Right lobe of liver (tissue), 6 donors: ENCODE data around the gene GAREM1. TPM values are rescaled to one million over a fixed set of nuclear protein-coding genes. Genes with fewer than 3 reads are reported as not detected.

Source experiments
- ATAC-seq, 4 donors: fragments of 200-7000 bp; cut with Tn5 transposase; one replicate each; pipeline ENCODE4 v1.9.1; 2020; ENCODE audit warnings: mild to moderate bottlenecking in 4 of 4, moderate library complexity in 4 of 4
- DNase-seq, 3 donors: peaks; one replicate each; pipeline ENCODE4 v3.0.0-alpha.2; 2020
- H3K27ac ChIP-seq, 3 donors: fragments of 200-600 bp; one replicate each; pipeline ENCODE4 v1.8.0; 2022
- H3K27me3 ChIP-seq, 2 donors: fragments of 200-600 bp; one replicate each; pipeline ENCODE4 v1.8.0; 2022
- H3K36me3 ChIP-seq, 4 donors: fragments of 200-600 bp; sonication (generic) in 1 of 4; one replicate each; pipeline versions ENCODE4 v1.5.1 to v1.8.0; 2017 to 2022; ENCODE audit warnings: control low read depth in 1 of 4
- H3K4me1 ChIP-seq, 4 donors: fragments of 200-600 bp; sonication (generic) in 1 of 4; one replicate each; pipeline versions ENCODE4 v1.5.1 to v1.8.0; 2017 to 2022; ENCODE audit warnings: control low read depth in 1 of 4
- H3K4me3 ChIP-seq, 3 donors: fragments of 200-600 bp; one replicate each; pipeline ENCODE4 v1.8.0; 2022
- H3K9me3 ChIP-seq, 4 donors: fragments of 200-600 bp; sonication (generic) in 1 of 4; one replicate each; pipeline versions ENCODE4 v1.5.1 to v1.8.0; 2017 to 2022; ENCODE audit warnings: control low read depth in 1 of 4
- POLR2A ChIP-seq: fragments of 450-650 bp; IDR thresholded peaks from one replicate; pipeline ENCODE4 v1.6.1; 2017; ENCODE audit warnings: antibody characterized with exemption, mild to moderate bottlenecking
- WGBS: methylation state at CpG from one replicate; pipeline ENCODE4 v1.1.6; 2018; ENCODE audit warnings: low coverage, low lambda C conversion rate; ENCODE audit not compliant: insufficient coverage; ENCODE audit errors: missing lambda C conversion rate; 5-methylcytosine and 5-hydroxymethylcytosine counted together
- intact Hi-C, 2 donors: fragments of 100-400 bp; cut with DNase I; formaldehyde crosslinking; loops; one replicate each; pipeline versions ENCODE4 v1.11.2 to v1.14.1; 2022
- total RNA-seq, 6 experiments: library from RNA; depleted of rRNA in 2 of 6; stranded (reverse); fragments of >200 nt in 2 of 6; fragmentation: NEBNext Ultra II Directional in 3 of 6; extraction: Animal tissue kit (Norgen Biotek cat#: 25700) in 3 of 6; gene quantifications; one replicate each; pipeline versions ENCODE4 v1.1.0 to v1.2.4, GENCODE V29; 2016 to 2023
- TF ChIP-seq, protein P1 (sequence below), 4 donors: fragments of 200-600 bp in 3 of 4; fragments of 450-650 bp in 1 of 4; IDR thresholded peaks; one replicate each; pipeline versions ENCODE4 v1.5.1 to v1.8.0; 2016 to 2022; ENCODE audit warnings: antibody characterized with exemption in 4 of 4, mild to moderate bottlenecking in 2 of 4
- donor health status: DM: no; HTN: yes; CAD: no.
- donor health status: DM: no; HTN: no; CAD: no.
- donor health status: DM: no; HTN: no; CAD: no.
- donor health status: DM: no; HTN: yes; CAD: no.
- donor health status: DM: no; HTN: yes; CAD: no.

Gene GAREM1
- total RNA-seq, 6 experiments from 2014 or later, result 5.5 to 11.3 (median 6.6) TPM

DNA sequence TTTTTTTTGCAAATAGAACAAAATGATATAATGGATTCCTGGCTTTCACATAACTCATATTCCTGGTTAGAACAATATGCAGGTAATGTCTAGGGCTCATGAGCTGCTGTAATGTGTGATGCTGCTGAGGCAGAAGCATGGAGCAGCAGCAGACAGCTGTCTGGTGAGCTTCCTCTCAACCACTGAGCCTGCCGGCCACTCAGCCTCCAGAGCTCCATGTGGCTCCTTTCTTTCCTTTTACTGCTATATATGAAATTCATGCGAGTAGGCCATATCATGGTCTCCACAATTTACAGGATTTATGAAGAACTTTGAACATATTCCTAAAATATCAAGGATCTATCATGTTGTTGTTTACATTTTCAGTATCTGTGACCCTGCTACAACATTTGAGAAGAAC, 159.9 kb downstream of the GAREM1 start:
- Histone ChIP-seq H3K36me3 (peaks cover 0 to 3% (median 0%) of the 10 kb centered on the region in 4 donors), H3K27me3 (no peaks in the 10 kb centered on the region), H3K4me3 (no peak overlapping the region), H3K9me3 (no peaks in the 10 kb centered on the region), H3K4me1 (no peaks in the 10 kb centered on the region), H3K27ac (no peak overlapping the region)
- ATAC-seq (no peak), DNase-seq (no peak)
- 75% methylated on average over 2 of the region's 2 CpGs for WGBS
- intact Hi-C loops, result no loop called here
- no peak for TF ChIP-seq POLR2A
- TF ChIP-seq, protein P1, sequence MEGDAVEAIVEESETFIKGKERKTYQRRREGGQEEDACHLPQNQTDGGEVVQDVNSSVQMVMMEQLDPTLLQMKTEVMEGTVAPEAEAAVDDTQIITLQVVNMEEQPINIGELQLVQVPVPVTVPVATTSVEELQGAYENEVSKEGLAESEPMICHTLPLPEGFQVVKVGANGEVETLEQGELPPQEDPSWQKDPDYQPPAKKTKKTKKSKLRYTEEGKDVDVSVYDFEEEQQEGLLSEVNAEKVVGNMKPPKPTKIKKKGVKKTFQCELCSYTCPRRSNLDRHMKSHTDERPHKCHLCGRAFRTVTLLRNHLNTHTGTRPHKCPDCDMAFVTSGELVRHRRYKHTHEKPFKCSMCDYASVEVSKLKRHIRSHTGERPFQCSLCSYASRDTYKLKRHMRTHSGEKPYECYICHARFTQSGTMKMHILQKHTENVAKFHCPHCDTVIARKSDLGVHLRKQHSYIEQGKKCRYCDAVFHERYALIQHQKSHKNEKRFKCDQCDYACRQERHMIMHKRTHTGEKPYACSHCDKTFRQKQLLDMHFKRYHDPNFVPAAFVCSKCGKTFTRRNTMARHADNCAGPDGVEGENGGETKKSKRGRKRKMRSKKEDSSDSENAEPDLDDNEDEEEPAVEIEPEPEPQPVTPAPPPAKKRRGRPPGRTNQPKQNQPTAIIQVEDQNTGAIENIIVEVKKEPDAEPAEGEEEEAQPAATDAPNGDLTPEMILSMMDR (IDR thresholded peaks at IDR 0.05), result no peak

GRCh38 chr18:32310101-32310500, 160.6 kb downstream of the GAREM1 start:
- H3K4me3 ChIP-seq, result no peak overlapping the region
- no peaks in the 10 kb centered on the region for H3K27me3 ChIP-seq
- TF ChIP-seq, protein P1 (IDR thresholded peaks at IDR 0.05), result no peak
- TF ChIP-seq POLR2A, result no peak
- H3K36me3 ChIP-seq, result peaks cover 0 to 3% (median 0%) of the 10 kb centered on the region in 4 donors
- ATAC-seq, result peak in 1 of 4 donors; percentile 38
- intact Hi-C loops, result no loop called here
- no peak for DNase-seq
- no peaks in the 10 kb centered on the region for H3K4me1 ChIP-seq
- WGBS, result 81% methylated on average over 5 of the region's 5 CpGs
- H3K27ac ChIP-seq, result no peak overlapping the region
- H3K9me3 ChIP-seq, result no peaks in the 10 kb centered on the region

DNA sequence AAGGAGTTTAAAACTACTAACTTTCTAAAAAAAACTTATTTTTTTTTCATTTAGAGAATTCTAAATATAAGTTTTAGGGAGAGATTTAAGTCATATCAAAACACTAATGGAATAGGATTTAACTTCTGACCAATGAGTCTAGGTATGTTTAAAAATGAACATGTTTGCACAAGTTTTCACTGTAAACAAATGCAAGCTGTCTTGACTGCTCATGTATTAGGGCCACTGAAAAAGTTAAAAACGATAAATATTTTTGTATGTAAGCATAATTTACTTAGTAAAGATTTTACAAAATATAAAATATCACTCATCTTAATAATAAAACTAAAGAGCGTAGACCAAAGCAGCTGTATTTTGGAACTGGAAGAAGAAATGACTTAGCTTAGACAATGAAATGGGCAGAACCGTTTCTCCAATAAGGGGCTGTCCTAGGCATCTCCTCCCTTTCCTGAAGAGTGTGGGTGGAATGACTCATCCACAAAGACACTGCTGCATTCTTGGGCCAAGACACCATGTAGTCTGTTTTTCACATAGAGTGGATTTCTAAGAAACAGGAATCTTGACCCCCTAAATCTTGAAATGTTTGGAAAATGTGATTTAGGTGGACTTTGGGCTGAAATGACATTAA, 162.1 kb downstream of the GAREM1 start:
- DNase-seq (no peak), ATAC-seq (peak in 1 of 4 donors; percentile 45)
- Histone ChIP-seq H3K36me3 (peaks cover 0 to 3% (median 0%) of the 10 kb centered on the region in 4 donors), H3K4me1 (no peaks in the 10 kb centered on the region), H3K9me3 (no peaks in the 10 kb centered on the region), H3K27me3 (no peaks in the 10 kb centered on the region), H3K27ac (no peak overlapping the region), H3K4me3 (no peak overlapping the region)
- WGBS, result 61% methylated on average over 3 of the region's 3 CpGs
- intact Hi-C loops, result no loop called here
- no peak for TF ChIP-seq POLR2A
- TF ChIP-seq, protein P1 (IDR thresholded peaks at IDR 0.05), result no peak

- no peaks in the 10 kb centered on the region for H3K27me3 ChIP-seq
- no peak overlapping the region for H3K27ac ChIP-seq
- DNase-seq, result no peak
- no peak overlapping the region for H3K4me3 ChIP-seq
- no peaks in the 10 kb centered on the region for H3K9me3 ChIP-seq
- no peaks in the 10 kb centered on the region for H3K36me3 ChIP-seq
- intact Hi-C loops, result no loop called here
- peaks cover 0 to 3% (median under 1%) of the 10 kb centered on the region in 4 donors for H3K4me1 ChIP-seq
- TF ChIP-seq, protein P1 (IDR thresholded peaks at IDR 0.05), result no peak
- TF ChIP-seq POLR2A, result no peak
- no peak for ATAC-seq
- 83% methylated on average over 4 of the region's 4 CpGs for WGBS
Measured at GRCh38 chr18:32303400-32303799, 167.3 kb downstream of the GAREM1 start.
